GM19438 (cell line): ENCODE measurements around the gene COMT.
"Not testable (repeated sequence)": the region's sequence is repeated elsewhere in the genome, so short reads cannot be mapped to it uniquely, and the experiment has no call there.

Experiments used
- ATAC-seq: cut with Tn5 transposase; IDR thresholded peaks from one replicate; pipeline ENCODE4 v1.9.1; 2021; ENCODE audit warnings: low read depth; ENCODE audit not compliant: unreplicated experiment

Gene COMT

GRCh38 chr22:19927696-19928095, 13.9 kb upstream of the COMT start:
- ATAC-seq: no peak

DNA sequence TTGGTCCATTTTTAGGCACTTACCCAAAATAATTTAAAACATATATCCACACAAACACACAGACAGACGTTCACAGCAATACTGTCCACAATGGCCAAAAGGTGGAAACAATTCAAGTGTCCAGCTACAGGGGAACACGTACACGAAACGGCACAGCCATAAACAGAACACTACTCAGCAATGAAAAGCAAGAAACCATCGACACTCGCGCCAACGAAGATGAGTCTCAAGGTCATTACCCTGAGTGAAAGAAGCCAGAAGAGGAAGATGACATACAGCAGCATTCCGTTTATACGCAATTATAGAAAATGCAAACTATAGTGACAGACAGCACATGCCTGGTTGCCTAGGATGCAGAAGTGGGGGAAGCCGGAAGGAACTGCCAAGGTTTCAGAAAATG, 13.4 kb upstream of the COMT start:
- ATAC-seq: no peak

GRCh38 chr22:19929586-19930550, 11.7 kb upstream of the COMT start:
- ATAC-seq: no peak

GRCh38 chr22:19930551-19931486, 10.8 kb upstream of the COMT start:
- no peak for ATAC-seq

GRCh38 chr22:19931514-19931913, 10.1 kb upstream of the COMT start:
- ATAC-seq: no peak

GRCh38 chr22:19932367-19933206, 9.0 kb upstream of the COMT start:
- no peak for ATAC-seq

DNA sequence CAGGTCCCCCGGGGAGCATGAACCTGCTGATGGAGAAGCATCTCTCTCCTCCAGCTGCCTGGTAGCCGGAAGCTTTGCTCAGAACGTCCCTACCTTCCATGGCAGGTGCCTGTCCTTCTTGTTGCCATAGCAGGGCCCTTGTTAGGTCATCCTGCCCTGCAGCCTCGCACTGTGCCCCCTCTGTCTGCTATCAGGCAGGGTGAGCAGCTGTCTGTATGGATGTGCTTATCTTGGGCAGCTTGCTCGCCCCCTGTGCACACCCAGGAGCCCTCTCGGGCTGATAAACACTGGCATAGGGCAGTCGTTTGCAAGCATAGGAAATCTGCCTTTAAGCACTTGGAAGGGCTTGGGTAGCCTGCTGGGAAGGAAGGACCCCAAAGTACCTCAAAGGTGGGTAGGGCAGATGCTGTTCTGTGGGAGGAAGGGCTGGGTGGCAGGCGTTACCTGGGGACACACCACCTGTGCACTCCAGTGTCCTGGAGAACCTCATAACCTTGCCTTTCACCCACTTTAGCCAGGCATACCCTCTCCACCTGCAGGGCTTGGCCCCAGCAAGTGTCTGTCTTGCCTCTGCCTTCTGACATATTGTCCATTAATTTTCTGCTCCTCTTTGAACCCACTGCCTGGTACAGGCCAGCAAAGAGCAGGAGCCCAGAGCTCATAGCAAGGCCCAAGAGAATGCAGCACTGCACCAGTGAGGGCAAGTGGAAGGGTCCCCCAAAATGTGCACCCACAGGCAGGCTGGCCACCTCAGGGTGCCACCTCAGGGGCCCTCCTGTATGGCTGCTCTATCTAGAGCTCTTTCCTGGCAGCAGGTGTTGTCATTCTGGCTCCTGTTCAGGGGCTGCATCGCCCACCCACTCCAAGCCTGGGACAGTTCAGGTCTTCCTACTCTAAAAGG, 8.0 kb upstream of the COMT start:
- no peak for ATAC-seq

GRCh38 chr22:19935123-19935718, 6.4 kb upstream of the COMT start:
- not testable (repeated sequence) for ATAC-seq

- ATAC-seq: no peak
Measured at GRCh38 chr22:19936513-19936912, 5.1 kb upstream of the COMT start.

DNA sequence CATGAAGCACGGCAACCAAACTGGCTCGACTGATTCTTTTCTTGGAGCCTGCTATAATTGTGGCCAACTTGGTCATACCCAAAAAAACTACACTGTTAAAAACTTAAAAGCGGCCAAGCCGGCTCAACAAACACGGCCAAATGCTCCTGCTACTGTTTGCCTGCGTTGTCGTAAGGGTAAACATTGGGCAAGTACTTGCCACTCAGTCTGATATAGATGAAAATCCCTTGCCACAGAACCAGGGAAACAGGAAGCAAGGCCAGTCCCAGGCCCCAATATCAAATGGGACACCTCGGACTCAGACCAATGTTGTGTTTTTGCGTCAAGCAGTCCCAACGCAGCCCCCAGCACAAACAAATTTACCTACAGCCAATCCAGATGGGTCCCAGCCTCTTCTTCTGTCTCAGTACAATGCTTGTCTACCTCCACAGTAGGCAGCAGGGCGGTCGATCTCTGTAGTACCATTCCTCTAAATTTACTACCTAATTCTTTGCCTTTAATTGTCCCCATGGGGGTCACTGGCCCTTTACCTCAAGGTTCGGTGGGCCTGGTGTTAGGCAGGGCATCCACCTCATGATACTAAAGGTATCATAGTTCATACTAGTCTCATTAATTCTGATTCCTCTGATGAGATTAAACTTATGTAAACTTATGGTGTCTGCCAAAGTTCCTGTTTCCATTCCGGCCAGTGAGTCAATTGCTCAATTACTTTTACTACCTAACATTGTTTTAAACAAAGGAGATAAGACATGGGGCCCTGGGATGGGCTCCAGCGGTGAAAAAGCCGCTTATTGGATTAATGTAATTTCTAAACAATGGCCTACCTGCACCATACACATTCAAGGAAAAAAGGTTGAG, 3.7 kb upstream of the COMT start:
- ATAC-seq: no peak

DNA sequence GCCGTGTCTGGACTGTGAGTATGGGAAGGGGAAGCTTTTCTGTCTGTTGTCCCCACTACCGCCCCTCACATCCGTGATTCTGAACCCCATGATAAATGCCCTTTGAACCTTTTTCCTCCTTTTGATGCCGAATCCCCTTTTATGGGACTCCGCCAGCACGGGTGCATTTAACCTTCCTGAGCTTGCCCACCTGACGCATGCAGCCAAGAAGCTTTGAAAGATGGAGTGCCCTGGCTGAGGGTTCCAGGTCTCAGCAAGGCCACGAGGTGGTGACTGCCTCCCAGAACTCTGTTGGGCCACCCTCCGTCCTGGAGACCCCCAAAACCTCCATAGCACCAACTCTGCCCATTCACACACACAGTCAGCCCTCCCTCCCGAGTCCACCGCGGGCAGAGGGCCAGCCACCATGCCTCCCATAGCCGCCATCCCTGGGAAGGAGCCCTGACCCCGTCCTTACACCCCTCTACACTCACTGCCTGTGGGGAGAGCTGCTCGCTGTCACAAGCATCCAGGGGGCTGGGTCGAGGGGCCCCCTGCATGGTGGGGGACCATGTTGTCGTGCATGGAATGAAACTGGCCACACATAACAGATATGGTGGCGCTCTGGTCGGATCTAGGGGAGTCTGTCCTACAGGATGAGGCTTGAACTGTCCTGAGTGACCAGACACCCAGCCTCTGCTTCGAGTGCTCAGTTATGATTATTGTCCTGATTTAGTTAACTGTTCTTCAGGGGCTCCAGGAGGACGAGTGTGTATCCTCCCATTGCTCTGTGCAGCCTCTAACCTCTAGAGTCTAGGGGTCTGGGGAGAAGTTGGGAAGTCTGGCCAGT, 822 bp upstream of the COMT start:
- no peak for ATAC-seq

GRCh38 chr22:19942157-19943081, 847 bp downstream of the COMT start:
- ATAC-seq: no peak

GRCh38 chr22:19943082-19944026, 1.8 kb downstream of the COMT start:
- ATAC-seq: no peak

DNA sequence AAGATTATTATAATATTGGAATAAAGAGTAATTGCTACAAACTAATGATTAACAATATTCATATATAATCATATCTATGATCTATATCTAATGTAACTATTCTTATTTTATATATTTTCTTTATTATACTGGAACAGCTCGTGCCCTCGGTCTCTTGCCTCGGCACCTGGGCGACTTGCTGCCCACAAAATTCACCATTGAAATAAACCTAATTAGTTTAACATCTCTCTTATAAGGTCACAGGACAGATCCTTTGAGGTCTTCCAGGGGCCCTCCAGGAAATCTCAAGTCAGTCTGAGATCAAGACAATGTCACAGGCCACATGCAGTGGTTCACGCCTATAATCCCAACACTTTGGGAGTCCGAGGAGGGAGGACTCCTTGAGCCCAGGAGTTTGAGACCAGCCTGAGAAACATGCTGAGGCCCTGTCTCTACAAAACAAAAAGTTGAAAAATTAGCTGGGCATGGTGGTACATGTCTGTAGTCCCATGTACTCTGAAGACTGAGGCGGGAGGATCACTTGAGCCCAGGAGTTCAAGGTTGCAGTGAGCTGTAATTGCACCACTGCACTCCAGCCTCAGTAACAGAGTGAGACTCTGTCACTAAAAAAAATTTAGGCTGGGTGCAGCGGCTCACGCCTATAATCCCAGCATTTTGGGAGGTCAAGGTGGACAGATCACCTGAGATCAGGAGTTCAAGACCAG, 6.6 kb downstream of the COMT start:
- no peak for ATAC-seq

GRCh38 chr22:19951346-19951745, 9.8 kb downstream of the COMT start:
- no peak for ATAC-seq
